ENCODE measurements around the gene MRPS10. TPM values are rescaled to one million over a fixed set of nuclear protein-coding genes. Genes with fewer than 3 reads are reported as not detected.

Gene MRPS10
- total RNA-seq, 1 experiment from 2014 or later: 62.1 TPM

- no peak for TF ChIP-seq ZBTB33 (IDR thresholded peaks at IDR 0.05; ENCODE audit: extremely low read depth, insufficient replicate concordance, low read length)
Observed at GRCh38 chr6:42254505-42254904, 36.8 kb upstream of the MRPS10 start (continued).

GRCh38 chr6:42251911-42252637, 34.4 kb upstream of the MRPS10 start:
- no TSS peak for BruUV-seq (replicated peaks)
- Histone ChIP-seq H3K36me3 (ENCODE audit: control insufficient read depth in 1 of 2, insufficient read depth in 2 of 2, low read length in 2 of 2) (peaks cover 4 to 5% of the 10 kb centered on the region in 2 experiments; a peak in 1 of 4 replicates), H3K4me2 (ENCODE audit: low read length) (no peak overlapping the region), H3K27me3 (ENCODE audit: insufficient read depth, low read length) (no peaks in the 10 kb centered on the region), H3K9me3 (ENCODE audit: control insufficient read depth in 1 of 2, insufficient read depth in 1 of 2, low read depth in 1 of 2, low read length in 2 of 2) (no peaks in the 10 kb centered on the region), H2AFZ (ENCODE audit: low read depth, low read length, poor library complexity, severe bottlenecking) (no peak overlapping the region), H3K79me2 (ENCODE audit: insufficient read depth, low read length) (no peaks in the 10 kb centered on the region), H3K4me1 (ENCODE audit: control insufficient read depth in 1 of 2, insufficient read depth in 2 of 2, low read length in 2 of 2) (peaks cover 7 to 8% of the 10 kb centered on the region in 2 experiments; a peak in 3 of 4 replicates), H3K9me2 (ENCODE audit: insufficient read depth) (no peaks in the 10 kb centered on the region), H3K27ac (ENCODE audit: low read depth, low read length) (no peak overlapping the region; the same call in 1 of the 2 replicates), H3K4me3 (replicated peaks in 1 of 2; ENCODE audit: low read depth in 1 of 2, low read length in 2 of 2) (no peak overlapping the region), H4K20me1 (ENCODE audit: insufficient read depth) (no peaks in the 10 kb centered on the region), H3K9ac (ENCODE audit: low read length) (no peak overlapping the region)
- ATAC-seq (no peak), DNase-seq (ENCODE audit: low read depth, low spot score) (no peak)
- intact Hi-C loops (cut with micrococcal nuclease): no loop called here
- POLR2A ChIA-PET: no interaction called here
- CTCF ChIA-PET: interaction anchor here (1.1 to 1.3 kb wide), 2 partner anchors 295 to 296 kb away, joined by 3 to 4 read pairs; no protein-coding TSS in a partner anchor
- TF ChIP-seq JUND (IDR thresholded peaks at IDR 0.05): no peak
- TF ChIP-seq POLR2AphosphoS5 (IDR thresholded peaks at IDR 0.05; ENCODE audit: low read depth, low read length): no peak
- RAD21 ChIA-PET (ENCODE audit: low non-redundant PET in 1 of 2, low total read pairs in 2 of 2, uncharacterized antibody in 2 of 2, unreplicated experiment in 2 of 2): no interaction called here

GRCh38 chr6:42251500-42251899, 33.8 kb upstream of the MRPS10 start:
- no peaks in the 10 kb centered on the region for H4K20me1 ChIP-seq (ENCODE audit: insufficient read depth)
- no peak for ATAC-seq
- H3K4me3 ChIP-seq (replicated peaks in 1 of 2; ENCODE audit: low read depth in 1 of 2, low read length in 2 of 2): no peak overlapping the region
- peaks cover 7 to 8% of the 10 kb centered on the region in 2 experiments; a peak in 3 of 4 replicates for H3K4me1 ChIP-seq (ENCODE audit: control insufficient read depth in 1 of 2, insufficient read depth in 2 of 2, low read length in 2 of 2)
- no TSS peak for BruUV-seq (replicated peaks)
- H3K79me2 ChIP-seq (ENCODE audit: insufficient read depth, low read length): no peaks in the 10 kb centered on the region
- H3K4me2 ChIP-seq (ENCODE audit: low read length): no peak overlapping the region
- ChIA-PET RAD21 (ENCODE audit: low non-redundant PET in 1 of 2, low total read pairs in 2 of 2, uncharacterized antibody in 2 of 2, unreplicated experiment in 2 of 2) (no interaction called here), CTCF (interaction anchor here (1.3 kb wide), 1 partner anchor 296 kb away, joined by 4 read pairs; no protein-coding TSS in a partner anchor), POLR2A (no interaction called here)
- DNase-seq (ENCODE audit: low read depth, low spot score): no peak
- no peak overlapping the region for H3K27ac ChIP-seq (ENCODE audit: low read depth, low read length)
- H3K36me3 ChIP-seq (ENCODE audit: control insufficient read depth in 1 of 2, insufficient read depth in 2 of 2, low read length in 2 of 2): peaks cover 0 to 5% of the 10 kb centered on the region in 2 experiments; a peak in 1 of 4 replicates
- intact Hi-C loops (cut with micrococcal nuclease): no loop called here
- H3K9ac ChIP-seq (ENCODE audit: low read length): no peak overlapping the region
- no peak overlapping the region for H2AFZ ChIP-seq (ENCODE audit: low read depth, low read length, poor library complexity, severe bottlenecking)
- no peaks in the 10 kb centered on the region for H3K9me2 ChIP-seq (ENCODE audit: insufficient read depth)
- H3K27me3 ChIP-seq (ENCODE audit: insufficient read depth, low read length): no peaks in the 10 kb centered on the region
- H3K9me3 ChIP-seq (ENCODE audit: control insufficient read depth in 1 of 2, insufficient read depth in 1 of 2, low read depth in 1 of 2, low read length in 2 of 2): no peaks in the 10 kb centered on the region
- TF ChIP-seq RAD21 (IDR thresholded peaks at IDR 0.05; ENCODE audit: low read depth) (no peak), FOSL1 (IDR thresholded peaks at IDR 0.05; ENCODE audit: low read depth) (no peak), SP1 (IDR thresholded peaks at IDR 0.05; ENCODE audit: low read depth) (no peak), SRF (IDR thresholded peaks at IDR 0.05; ENCODE audit: low read depth) (no peak), TCF7L2 (IDR thresholded peaks at IDR 0.05; ENCODE audit: borderline replicate concordance, extremely low read depth, insufficient read depth, insufficient read length) (no peak), ZFX (IDR thresholded peaks at IDR 0.05) (no peak), CTCF (IDR thresholded peaks at IDR 0.05 in 2 of 3, conservative IDR thresholded peaks at IDR 0.05 in 1 of 3; ENCODE audit: borderline replicate concordance in 1 of 3, insufficient read depth in 1 of 3, low read depth in 2 of 3, low read length in 2 of 3) (no peak), ATF3 (IDR thresholded peaks at IDR 0.05) (no peak), EGR1 (IDR thresholded peaks at IDR 0.05; ENCODE audit: low read depth) (no peak)
